CD4-positive, alpha-beta T cell (primary cell): ENCODE results near the gene VPS36. TPM values are rescaled to one million over a fixed set of nuclear protein-coding genes. Genes with fewer than 3 reads are reported as not detected.

ENCODE experiments used
- ATAC-seq: fragments of 200-7000 bp; cut with Tn5 transposase; one replicate; pipeline ENCODE4 v1.10.0; 2022; ENCODE audit warnings: mild to moderate bottlenecking; ENCODE audit not compliant: poor library complexity
- CTCF ChIA-PET: fragments of 350-600 bp; sonication (Branson Sonifier 250); formaldehyde crosslinking; loops from one replicate; lab custom pipeline; 2021; ENCODE audit warnings: antibody characterized with exemption, inconsistent platforms; lab: Charles Lee
- POLR2A ChIA-PET: fragments of 350-600 bp; sonication (Branson Sonifier 250); formaldehyde crosslinking; loops from one replicate; lab custom pipeline; 2021; ENCODE audit warnings: antibody characterized with exemption, inconsistent platforms; lab: Charles Lee
- DNase-seq, 14 experiments: peaks; one replicate each; pipeline ENCODE4 v3.0.0-alpha.2; 2013 to 2020; ENCODE audit warnings: mixed read lengths in 2 of 14
- H3K27ac ChIP-seq, 2 donors: one replicate each; pipeline versions ENCODE4 v1.5.1 to v1.7.0; 2013; ENCODE audit warnings: low read length in 2 of 2, low read depth in 1 of 2, mild to moderate bottlenecking in 1 of 2
- H3K27me3 ChIP-seq, 2 experiments: 1 replicate in 1 of 2; 2 replicates in 1 of 2; pipeline versions ENCODE4 v1.6.1 to v1.7.0; 2013; ENCODE audit warnings: low read length in 2 of 2, control low read depth in 1 of 2, mild to moderate bottlenecking in 1 of 2, moderate library complexity in 1 of 2; ENCODE audit not compliant: insufficient read depth in 2 of 2, control insufficient read depth in 1 of 2
- H3K36me3 ChIP-seq: one replicate; pipeline ENCODE4 v1.6.1; 2013; ENCODE audit warnings: low read length, control low read depth; ENCODE audit not compliant: insufficient read depth
- H3K4me1 ChIP-seq: one replicate; pipeline ENCODE4 v1.6.1; 2013; ENCODE audit warnings: low read length, control low read depth; ENCODE audit not compliant: insufficient read depth
- H3K4me3 ChIP-seq: one replicate; pipeline ENCODE4 v1.5.1; 2013; ENCODE audit warnings: mild to moderate bottlenecking, low read length, moderate library complexity
- H3K9me3 ChIP-seq, 2 experiments: 1 replicate in 1 of 2; 2 replicates in 1 of 2; pipeline versions ENCODE4 v1.6.1 to v1.7.0; 2013; ENCODE audit warnings: low read length in 2 of 2, mild to moderate bottlenecking in 2 of 2, control low read depth in 1 of 2, moderate library complexity in 1 of 2; ENCODE audit not compliant: control insufficient read depth in 1 of 2, insufficient read depth in 1 of 2
- H3K27ac Mint-ChIP-seq: one replicate; pipeline ENCODE4 v1.8.0; 2020; ENCODE audit warnings: mixed read lengths
- H3K27me3 Mint-ChIP-seq: one replicate; pipeline ENCODE4 v1.8.0; 2021; ENCODE audit warnings: mixed read lengths
- H3K36me3 Mint-ChIP-seq: one replicate; pipeline ENCODE4 v1.8.0; 2021; ENCODE audit warnings: low read depth, mixed read lengths
- H3K4me1 Mint-ChIP-seq: one replicate; pipeline ENCODE4 v1.8.0; 2021; ENCODE audit warnings: low read depth, mixed read lengths
- H3K4me3 Mint-ChIP-seq: one replicate; pipeline ENCODE4 v1.8.0; 2020; ENCODE audit warnings: mild to moderate bottlenecking, mixed read lengths
- H3K9me3 Mint-ChIP-seq: one replicate; pipeline ENCODE4 v1.8.0; 2020; ENCODE audit warnings: mixed read lengths
- CTCF ChIP-seq: fragments of 200-600 bp; IDR thresholded peaks from one replicate; pipeline ENCODE4 v1.8.0; 2022; ENCODE audit warnings: antibody characterized with exemption, mild to moderate bottlenecking
- intact Hi-C, 2 experiments: fragments of 100-400 bp; cut with DNase I in 1 of 2; cut with micrococcal nuclease in 1 of 2; formaldehyde crosslinking; loops; one replicate each; pipeline versions ENCODE4 v1.15.1 to v1.9.0; 2023 to 2025; cut with DNase I, micrococcal nuclease
- total RNA-seq, 174 experiments: library from RNA in 2 of 174; stranded (reverse) in 2 of 174; gene quantifications; one replicate each; pipeline ENCODE4 v1.2.3 and lab custom pipeline; 2021 to 2026

VPS36 gene
- total RNA-seq, 2 experiments from 2014 or later, result 29.9 to 31.0 TPM

- peaks cover 25% of the 10 kb centered on the region for H3K4me1 ChIP-seq
- H3K4me3 Mint-ChIP-seq, result peak overlapping the region; percentile 94
- no peaks in the 10 kb centered on the region for H3K36me3 ChIP-seq
- H3K9me3 ChIP-seq, result no peaks in the 10 kb centered on the region
- intact Hi-C loops, result loop anchor here (5.0 to 10.0 kb wide), 6 partner anchors 202 to 996 kb away; partner anchors contain the start of genes INTS6 (in 2 of the 2), NEK3 (in 1 of the 2), SUGT1 (in 1 of the 2) and WDFY2 (in 1 of the 2)
- ATAC-seq (no peak), DNase-seq (no peak)
- H3K27ac Mint-ChIP-seq, result peak overlapping the region; percentile 79
- ChIA-PET CTCF (interaction anchor here (0.6 to 3.3 kb wide), 24 partner anchors 9 to 292 kb away, joined by 3 to 24 read pairs (median 6); partner anchors contain the start of genes NEK3 and SUGT1), POLR2A (interaction anchor here (0.6 to 2.4 kb wide), 5 partner anchors 167 to 998 kb away, joined by 3 to 19 read pairs (median 5); partner anchors contain the start of genes INTS6 and SUGT1)
- peaks cover 24% of the 10 kb centered on the region for H3K36me3 Mint-ChIP-seq
- no peaks in the 10 kb centered on the region for H3K27me3 Mint-ChIP-seq
- H3K9me3 Mint-ChIP-seq, result no peaks in the 10 kb centered on the region
- TF ChIP-seq CTCF, result peak; percentile 57
- H3K27me3 ChIP-seq, result no peaks in the 10 kb centered on the region
- no peak overlapping the region for H3K27ac ChIP-seq
- H3K4me1 Mint-ChIP-seq, result peaks cover 56% of the 10 kb centered on the region
- H3K4me3 ChIP-seq, result no peak overlapping the region
Observed at GRCh38 chr13:52450793-52451116, 321 bp upstream of the VPS36 start.

DNA sequence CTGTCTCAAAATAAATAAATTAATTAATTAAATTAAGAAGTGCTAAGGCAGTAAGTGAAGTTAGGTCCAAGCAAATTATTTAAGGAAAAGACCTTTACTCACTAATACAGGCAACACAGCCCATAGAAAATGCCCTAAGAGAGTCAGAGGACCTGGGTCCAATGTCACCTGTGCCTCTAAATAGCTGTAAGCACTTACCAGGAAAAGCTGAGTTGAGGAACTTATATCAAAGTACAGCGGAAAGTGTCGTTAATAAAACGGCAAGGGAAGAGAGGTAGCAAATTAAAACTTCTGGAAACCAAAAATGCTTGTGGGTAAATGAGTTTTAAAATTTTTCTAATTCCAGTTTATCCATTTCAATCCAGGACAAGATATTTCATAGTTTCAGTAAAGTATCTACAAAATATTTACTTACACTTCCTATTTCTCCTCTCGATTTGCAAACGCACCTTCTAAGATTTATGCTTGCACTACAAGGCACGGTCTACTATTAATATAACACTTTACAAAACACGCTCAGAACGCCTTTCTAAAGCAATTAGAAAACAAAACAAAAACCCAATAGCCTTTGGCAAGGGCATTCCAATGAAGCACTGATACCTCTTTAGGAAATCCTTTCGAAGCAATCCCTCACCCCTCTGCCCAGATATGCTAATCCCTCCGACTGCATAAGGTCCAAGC is 963 bp downstream of the VPS36 start:
- Histone ChIP-seq H3K4me1 (peaks cover 24% of the 10 kb centered on the region), H3K27ac (peak overlapping the region; percentile 4 to 43), H3K36me3 (peaks cover 2% of the 10 kb centered on the region), H3K9me3 (no peaks in the 10 kb centered on the region), H3K27me3 (no peaks in the 10 kb centered on the region), H3K4me3 (peak overlapping the region; percentile 74)
- peaks cover 20% of the 10 kb centered on the region for H3K36me3 Mint-ChIP-seq
- peak overlapping the region; percentile 90 for H3K4me3 Mint-ChIP-seq
- peak overlapping the region; percentile 79 for H3K27ac Mint-ChIP-seq
- peaks cover 47% of the 10 kb centered on the region for H3K4me1 Mint-ChIP-seq
- no peaks in the 10 kb centered on the region for H3K9me3 Mint-ChIP-seq
- ATAC-seq (no peak), DNase-seq (no peak)
- CTCF ChIA-PET, result interaction anchor here (0.7 to 3.3 kb wide), 12 partner anchors 7 to 208 kb away, joined by 3 to 24 read pairs (median 8); no protein-coding TSS in a partner anchor
- intact Hi-C loops, result loop anchor here (5.0 to 10.0 kb wide), 7 partner anchors 203 to 995 kb away; partner anchors contain the start of genes INTS6 (in 2 of the 2), NEK3 (in 1 of the 2), SUGT1 (in 1 of the 2) and WDFY2 (in 1 of the 2)
- H3K27me3 Mint-ChIP-seq, result no peaks in the 10 kb centered on the region
- POLR2A ChIA-PET, result interaction anchor here (0.5 to 2.4 kb wide), 7 partner anchors 9 to 996 kb away, joined by 3 to 19 read pairs (median 4); partner anchors contain the start of gene SUGT1
- no peak for TF ChIP-seq CTCF

GRCh38 chr13:52447815-52448552 is 2.5 kb downstream of the VPS36 start:
- Mint-ChIP-seq H3K27ac (peak overlapping the region; percentile 79), H3K27me3 (no peaks in the 10 kb centered on the region)

More at GRCh38 chr13:52447815-52448552, 2.5 kb downstream of the VPS36 start:
- peaks cover 2% of the 10 kb centered on the region for H3K36me3 ChIP-seq
- Mint-ChIP-seq H3K36me3 (peaks cover 18% of the 10 kb centered on the region), H3K4me3 (peak overlapping the region; percentile 93), H3K4me1 (peaks cover 47% of the 10 kb centered on the region), H3K9me3 (no peaks in the 10 kb centered on the region)
- H3K27ac ChIP-seq, result no peak overlapping the region
- no peaks in the 10 kb centered on the region for H3K9me3 ChIP-seq
- H3K27me3 ChIP-seq, result no peaks in the 10 kb centered on the region
- intact Hi-C loops, result loop anchor here in 1 of 2 experiments (5.0 kb wide), 1 partner anchor 256 kb away; no protein-coding TSS in a partner anchor
- peaks cover 20% of the 10 kb centered on the region for H3K4me1 ChIP-seq
- ChIA-PET CTCF (interaction anchor here (0.6 to 3.3 kb wide), 3 partner anchors 11 to 105 kb away, joined by 3 to 24 read pairs (median 8); no protein-coding TSS in a partner anchor), POLR2A (interaction anchor here (0.7 to 1.1 kb wide), 2 partner anchors 8 to 589 kb away, joined by 3 read pairs; no protein-coding TSS in a partner anchor)
- no peak for TF ChIP-seq CTCF
- ATAC-seq, result no peak
- DNase-seq, result no peak
- no peak overlapping the region for H3K4me3 ChIP-seq
